ENCODE data around the gene SNX32. TPM values are rescaled to one million over a fixed set of nuclear protein-coding genes. Genes with fewer than 3 reads are reported as not detected.

SNX32 gene
- polyA plus RNA-seq, 1 donor (not counting 4 experiments of a cell fraction or from before 2014, with no cell fraction given), result 0.12 TPM

- Histone ChIP-seq H3K27ac (ENCODE audit: control insufficient read depth, insufficient read depth, low read length) (no peak overlapping the region), H4K20me1 (ENCODE audit: control insufficient read depth, extremely low read depth, insufficient read depth, low read length) (no peaks in the 10 kb centered on the region), H3K4me3 (ENCODE audit: control insufficient read depth in 2 of 3, extremely low read depth in 1 of 3, insufficient read depth in 2 of 3, low read depth in 1 of 3, low read length in 3 of 3) (no peak overlapping the region), H3K27me3 (ENCODE audit: control insufficient read depth, extremely low read depth, insufficient read depth, low read length) (peaks cover 20% of the 10 kb centered on the region), H3K79me2 (ENCODE audit: control insufficient read depth, insufficient read depth, low read length) (no peaks in the 10 kb centered on the region), H3K4me2 (ENCODE audit: control insufficient read depth, extremely low read depth, insufficient read depth, low read depth, low read length) (no peak overlapping the region), H2AFZ (ENCODE audit: control insufficient read depth, low read length) (no peak overlapping the region), H3K36me3 (ENCODE audit: control insufficient read depth in 2 of 2, extremely low read depth in 1 of 2, insufficient read depth in 2 of 2, low read length in 2 of 2) (no peaks in the 10 kb centered on the region), H3K9me3 (ENCODE audit: control insufficient read depth, low read depth, low read length) (no peaks in the 10 kb centered on the region), H3K9ac (ENCODE audit: control insufficient read depth, extremely low read depth, insufficient read depth, low read length) (no peak overlapping the region), H3K4me1 (ENCODE audit: control insufficient read depth, extremely low read depth, insufficient read depth, low read length) (peaks cover 12% of the 10 kb centered on the region), H3K9me1 (ENCODE audit: control insufficient read depth, extremely low read depth, insufficient read depth, low read length) (no peaks in the 10 kb centered on the region)
- TF ChIP-seq EZH2 (IDR thresholded peaks at IDR 0.05; ENCODE audit: low read length), result no peak
- FAIRE-seq (no peak), DNase-seq (ENCODE audit: low read depth, low spot score) (no peak)
- dilution Hi-C loops (cut with MboI; ENCODE audit: extremely low pct_ligation_motif_present, low sequenced_read_pairs), result no loop called here
These were observed 21.8 kb upstream of the SNX32 start for GRCh38 chr11:65811764-65812475.

- TF ChIP-seq CTCF (optimal IDR thresholded peaks at IDR 0.05 in 1 of 3, IDR thresholded peaks at IDR 0.05 in 1 of 3, conservative IDR thresholded peaks at IDR 0.05 in 1 of 3; ENCODE audit: extremely low read depth in 1 of 3, insufficient read depth in 2 of 3, low read length in 3 of 3), result no peak
- no peak for TF ChIP-seq EZH2 (IDR thresholded peaks at IDR 0.05; ENCODE audit: low read length)
- H3K27ac ChIP-seq (ENCODE audit: control insufficient read depth, insufficient read depth, low read length), result peak overlapping the region; percentile 2
- peaks cover 12% of the 10 kb centered on the region for H3K4me1 ChIP-seq (ENCODE audit: control insufficient read depth, extremely low read depth, insufficient read depth, low read length)
- no peak overlapping the region for H3K4me3 ChIP-seq (ENCODE audit: control insufficient read depth in 2 of 3, extremely low read depth in 1 of 3, insufficient read depth in 2 of 3, low read depth in 1 of 3, low read length in 3 of 3)
- H3K9me1 ChIP-seq (ENCODE audit: control insufficient read depth, extremely low read depth, insufficient read depth, low read length), result no peaks in the 10 kb centered on the region
- dilution Hi-C loops (cut with MboI; ENCODE audit: extremely low pct_ligation_motif_present, low sequenced_read_pairs), result no loop called here
- H3K79me2 ChIP-seq (ENCODE audit: control insufficient read depth, insufficient read depth, low read length), result no peaks in the 10 kb centered on the region
- FAIRE-seq, result peak; percentile 9
- no peak overlapping the region for H2AFZ ChIP-seq (ENCODE audit: control insufficient read depth, low read length)
- H3K4me2 ChIP-seq (ENCODE audit: control insufficient read depth, extremely low read depth, insufficient read depth, low read depth, low read length), result peak overlapping the region; percentile 27
- no peak overlapping the region for H3K9ac ChIP-seq (ENCODE audit: control insufficient read depth, extremely low read depth, insufficient read depth, low read length)
- peaks cover 6% of the 10 kb centered on the region for H3K27me3 ChIP-seq (ENCODE audit: control insufficient read depth, extremely low read depth, insufficient read depth, low read length)
- no peaks in the 10 kb centered on the region for H3K9me3 ChIP-seq (ENCODE audit: control insufficient read depth, low read depth, low read length)
- DNase-seq (ENCODE audit: low read depth, low spot score), result no peak
- H3K36me3 ChIP-seq (ENCODE audit: control insufficient read depth in 2 of 2, extremely low read depth in 1 of 2, insufficient read depth in 2 of 2, low read length in 2 of 2), result no peaks in the 10 kb centered on the region
- H4K20me1 ChIP-seq (ENCODE audit: control insufficient read depth, extremely low read depth, insufficient read depth, low read length), result no peaks in the 10 kb centered on the region
These were observed 19.4 kb upstream of the SNX32 start for GRCh38 chr11:65814131-65814985.

Data from keratinocyte (primary cell).